ENCODE results near the gene PRCC.

The PRCC gene, protein sequence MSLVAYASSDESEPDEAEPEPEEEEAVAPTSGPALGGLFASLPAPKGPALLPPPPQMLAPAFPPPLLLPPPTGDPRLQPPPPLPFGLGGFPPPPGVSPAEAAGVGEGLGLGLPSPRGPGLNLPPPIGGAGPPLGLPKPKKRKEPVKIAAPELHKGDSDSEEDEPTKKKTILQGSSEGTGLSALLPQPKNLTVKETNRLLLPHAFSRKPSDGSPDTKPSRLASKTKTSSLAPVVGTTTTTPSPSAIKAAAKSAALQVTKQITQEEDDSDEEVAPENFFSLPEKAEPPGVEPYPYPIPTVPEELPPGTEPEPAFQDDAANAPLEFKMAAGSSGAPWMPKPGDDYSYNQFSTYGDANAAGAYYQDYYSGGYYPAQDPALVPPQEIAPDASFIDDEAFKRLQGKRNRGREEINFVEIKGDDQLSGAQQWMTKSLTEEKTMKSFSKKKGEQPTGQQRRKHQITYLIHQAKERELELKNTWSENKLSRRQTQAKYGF

GRCh38 chr1:156767101-156767878, at the start of gene PRCC:
TSS of gene PRCC (plus strand) at chr1:156767535. CDS start at chr1:156767772, 237 bp downstream.
- DNase-seq, result peak; percentile 96 to 97

GRCh38 chr1:156721131-156721530, 46.2 kb upstream of the PRCC start:
- no peak for DNase-seq

GRCh38 chr1:156721535-156721934, 45.8 kb upstream of the PRCC start:
- no peak for DNase-seq

DNA sequence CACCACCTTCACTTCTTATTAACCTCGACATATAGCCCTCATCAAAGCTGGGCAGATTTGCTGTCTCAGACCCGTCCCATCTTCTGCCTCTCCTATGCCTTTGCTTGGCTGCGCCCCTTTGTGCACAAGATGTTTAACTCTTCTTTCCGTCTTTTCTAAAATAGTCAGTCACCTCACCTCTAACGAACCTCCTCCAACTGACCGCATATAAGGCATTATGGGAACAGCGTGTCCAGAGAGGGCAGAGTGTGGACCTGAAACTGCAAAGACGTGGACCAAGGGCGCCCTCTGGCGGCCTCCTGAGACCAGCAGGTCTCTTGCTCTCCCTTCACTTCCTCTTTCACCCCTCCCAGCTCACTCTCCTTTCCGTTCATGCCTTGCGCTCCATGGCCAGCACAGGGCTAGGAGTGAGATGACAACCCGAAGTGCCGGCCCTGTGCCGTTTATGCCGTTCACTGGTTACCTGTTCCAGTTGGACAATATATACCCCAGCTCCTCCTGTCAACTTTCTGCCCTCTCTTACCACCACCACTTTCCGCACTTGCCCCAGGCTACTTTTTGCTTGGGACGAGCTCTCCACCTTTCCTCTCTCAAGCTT, 41.6 kb upstream of the PRCC start:
- DNase-seq, result peak; percentile 86 to 87

DNA sequence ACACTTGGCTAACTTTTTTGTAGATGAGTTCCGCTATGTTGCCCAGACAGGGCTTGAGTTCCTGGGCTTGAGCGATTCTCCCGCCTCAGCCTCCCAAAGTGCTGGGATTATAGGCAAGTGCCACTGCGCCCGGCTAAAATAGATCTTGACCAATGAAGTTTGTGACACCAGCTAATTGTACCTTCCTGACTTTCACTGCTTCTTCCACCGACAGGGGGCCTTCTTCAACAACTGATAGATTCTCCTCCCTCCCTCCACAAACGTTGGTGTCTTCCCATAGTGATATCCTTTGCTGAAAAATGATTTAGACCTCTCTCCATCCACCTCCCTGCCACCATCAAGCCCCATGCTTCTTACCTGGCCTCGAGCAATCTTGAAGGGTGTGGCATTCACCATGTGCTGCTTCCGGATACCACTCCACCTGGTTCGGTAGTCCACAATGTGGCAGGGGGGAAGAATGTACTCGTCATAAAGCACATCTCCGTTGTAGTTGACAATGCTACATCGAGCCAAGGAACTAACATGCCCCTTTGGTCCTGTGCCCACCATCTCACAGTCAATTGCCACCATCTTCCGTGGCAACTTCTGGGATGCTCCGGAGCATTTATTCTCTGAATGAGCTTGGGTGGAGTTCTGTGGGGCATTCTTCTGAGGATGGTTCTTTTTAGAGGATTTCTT, 40.6 kb upstream of the PRCC start:
- DNase-seq, result peak; percentile 75 to 76

GRCh38 chr1:156727492-156727891, 39.8 kb upstream of the PRCC start:
- DNase-seq, result no peak

DNA sequence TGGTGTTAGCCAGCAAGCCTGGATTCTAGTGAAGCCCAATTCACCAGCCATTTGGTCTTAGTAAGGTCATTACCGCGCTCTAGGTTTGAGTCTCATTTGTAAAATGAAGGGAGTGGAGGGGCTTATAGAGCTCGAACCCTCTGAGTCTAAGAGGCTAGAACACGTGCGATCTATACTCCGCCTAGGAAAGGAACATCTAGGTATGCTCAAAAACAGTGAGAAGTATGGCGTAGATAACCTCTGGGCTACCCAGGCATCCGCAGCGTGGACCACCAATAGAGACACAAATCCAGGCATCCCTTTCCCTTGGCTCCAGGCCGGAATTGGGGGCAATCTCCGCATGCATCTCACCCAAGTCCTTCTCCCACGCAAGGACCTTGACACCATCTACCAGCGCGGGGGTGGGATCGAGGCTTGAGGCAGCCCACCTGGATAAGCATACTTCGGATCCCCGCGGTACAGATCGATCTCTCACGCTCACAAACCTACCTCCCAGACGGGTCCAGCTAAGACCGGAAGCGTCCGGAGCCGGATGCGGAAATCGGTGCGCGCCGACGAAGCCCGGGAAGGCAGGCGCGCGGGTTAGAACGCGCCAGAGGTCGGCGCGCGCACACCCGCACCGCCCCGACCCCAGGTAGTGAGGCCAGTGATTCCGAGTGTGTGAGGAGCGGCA, 39.3 kb upstream of the PRCC start, which contains the start of gene METTL25B:
Gene METTL25B, plus strand, starts transcription at position 544 of the 673 bp plus-strand sequence. CDS start 636 bp downstream, outside the sequence.
- DNase-seq, result peak; percentile 88 to 90

GRCh38 chr1:156728599-156729462, 38.5 kb upstream of the PRCC start, which contains the start of gene ISG20L2:
TSS of gene ISG20L2 (minus strand) at chr1:156728766. CDS start at chr1:156727652, 1,114 bp downstream.
- DNase-seq, result peak; percentile 92 to 95

- no peak for DNase-seq
Observed at GRCh38 chr1:156733989-156734584, 33.2 kb upstream of the PRCC start.

DNA sequence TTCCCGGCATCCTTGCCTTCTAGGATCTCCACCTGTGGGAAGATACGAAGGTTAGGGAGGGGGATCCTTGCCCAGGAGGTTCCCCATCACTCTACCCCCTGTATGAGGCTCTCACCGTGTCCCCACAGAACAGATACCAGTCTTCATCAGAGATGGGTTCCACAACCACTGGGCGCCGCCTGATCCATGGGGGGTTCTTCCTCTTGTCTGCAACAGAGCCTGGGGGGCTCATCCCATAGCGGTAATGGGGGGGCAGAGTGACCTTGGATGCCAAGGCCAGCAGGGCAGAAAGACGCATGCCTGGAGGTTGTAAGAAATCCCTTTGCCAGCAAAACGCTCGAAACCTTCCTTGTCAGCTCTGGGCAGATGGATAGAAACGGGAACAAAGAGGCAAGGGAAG, 28.9 kb upstream of the PRCC start:
- no peak for DNase-seq

GRCh38 chr1:156738916-156739315, 28.4 kb upstream of the PRCC start:
- no peak for DNase-seq

DNA sequence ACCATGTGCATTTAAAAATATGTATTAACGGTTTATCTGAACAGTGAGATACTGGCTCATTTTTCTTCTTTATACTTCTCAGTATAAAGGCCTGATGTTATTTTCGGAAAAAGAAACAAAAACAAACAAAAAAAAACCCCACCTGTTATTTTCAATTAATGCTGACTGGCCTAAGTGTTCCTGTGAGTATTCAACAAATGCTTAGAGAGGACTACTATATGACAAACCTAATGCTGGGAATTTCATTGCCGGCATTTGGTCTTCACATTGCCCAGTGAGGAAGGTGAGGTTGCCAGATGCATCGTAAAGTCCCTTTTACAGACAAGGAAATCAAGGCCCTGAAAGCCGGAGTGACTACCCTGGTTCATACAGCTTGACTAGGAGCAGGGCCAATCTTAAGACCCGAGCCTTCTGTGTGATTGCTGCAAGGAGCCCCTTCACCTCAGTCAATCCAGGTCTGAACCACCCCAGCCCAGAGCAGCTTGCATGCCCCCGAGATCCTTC, 27.0 kb upstream of the PRCC start:
- no peak for DNase-seq

DNA sequence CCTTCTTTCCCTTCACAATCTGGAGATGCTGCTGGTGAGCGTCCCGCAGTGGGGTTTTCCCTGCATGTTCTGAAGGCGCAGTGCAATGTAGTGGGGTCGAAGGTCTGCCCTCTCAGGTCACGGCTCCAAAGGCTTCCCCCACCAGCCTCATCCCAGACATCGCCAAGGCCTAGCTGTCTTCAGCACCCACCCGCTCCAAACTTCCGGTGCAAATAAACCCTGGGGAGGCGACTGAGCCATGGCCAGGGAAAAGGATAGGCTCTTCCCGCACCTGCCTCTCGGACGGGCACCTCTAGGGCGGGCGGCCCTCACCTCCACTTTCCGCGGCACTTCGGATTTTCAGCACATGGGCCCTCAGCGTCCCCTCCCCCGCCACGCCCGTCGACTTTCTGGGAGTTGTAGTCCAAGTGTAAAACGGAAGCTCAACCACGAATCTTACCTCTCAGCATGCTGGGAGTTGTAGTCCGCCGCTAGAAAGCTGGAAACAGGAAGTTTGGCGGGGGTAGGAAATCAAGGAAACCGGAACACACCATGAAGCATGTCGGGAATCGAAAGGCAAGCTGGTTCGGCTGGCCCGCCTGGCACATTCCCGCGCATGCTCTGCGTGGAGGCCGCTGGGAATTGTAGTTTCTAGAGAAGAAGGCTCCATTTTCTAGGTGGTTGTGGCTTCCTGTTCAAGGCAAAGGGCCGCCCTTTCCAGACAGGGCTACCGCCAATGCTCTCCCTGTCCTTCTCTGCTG, 26.4 kb upstream of the PRCC start, which contains the start of gene MRPL24:
Gene MRPL24, minus strand, starts transcription at position 348 of the 740 bp plus-strand sequence. CDS start 2,384 bp downstream, outside the sequence.
- DNase-seq, result peak; percentile 96 to 97

GRCh38 chr1:156741481-156741983, 25.8 kb upstream of the PRCC start:
- no peak for DNase-seq

DNA sequence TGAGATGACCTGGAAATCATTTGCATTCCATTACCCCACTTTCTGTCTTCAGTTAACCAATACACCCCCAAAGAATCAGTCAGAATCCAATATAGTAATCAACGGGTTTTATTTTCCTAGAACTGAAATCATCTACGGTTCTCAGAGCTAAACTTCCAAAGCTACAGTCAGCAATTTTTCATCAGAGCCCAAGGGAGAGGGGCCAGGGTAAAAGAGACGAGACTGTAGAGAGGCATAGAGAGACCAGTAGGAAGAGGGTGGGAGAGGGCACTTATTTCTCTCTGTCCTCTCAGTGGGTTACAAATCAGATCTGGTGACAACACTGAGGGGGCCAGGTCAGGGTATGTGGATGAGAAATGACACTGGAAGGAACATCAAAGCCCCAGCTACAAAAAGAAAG, 25.3 kb upstream of the PRCC start:
- DNase-seq, result peak in 1 of 2 experiments; percentile 37

GRCh38 chr1:156742801-156743200, 24.5 kb upstream of the PRCC start:
- DNase-seq, result no peak

GRCh38 chr1:156743367-156744302, 23.7 kb upstream of the PRCC start:
- DNase-seq, result no peak

DNA sequence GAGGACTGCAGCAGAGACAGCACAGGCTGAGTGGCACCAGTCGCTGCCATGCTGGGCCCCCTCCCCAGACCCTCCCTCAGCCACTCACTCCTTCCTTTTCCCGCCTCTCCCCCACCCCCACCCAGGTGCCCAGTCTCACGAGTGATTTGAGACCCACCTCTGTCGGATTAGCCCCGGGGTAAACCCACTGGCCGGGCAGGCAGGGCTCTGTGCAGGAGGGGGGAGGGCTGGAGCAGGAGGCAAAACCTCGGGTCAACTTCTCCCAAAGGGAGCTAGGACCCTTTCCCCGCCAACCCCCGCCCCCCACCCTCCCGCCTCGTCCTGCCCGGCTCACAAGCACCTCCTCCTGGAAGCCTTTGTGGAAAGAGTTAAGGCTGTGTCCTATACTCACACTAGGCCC, 23.0 kb upstream of the PRCC start:
- DNase-seq, result no peak
